Smooth muscle cell (in vitro differentiated cells): ENCODE data around the gene TMED4. TPM values are rescaled to one million over a fixed set of nuclear protein-coding genes. Genes with fewer than 3 reads are reported as not detected.

Source experiments
- DNase-seq: peaks from one replicate; lab custom pipeline; 2025; ENCODE audit not compliant: unreplicated experiment; lab: John Stamatoyannopoulos, UW
- H2AFZ ChIP-seq: fragments of 200-600 bp; sonication (generic); 2 replicates; pipeline ENCODE4 v1.6.0; 2016; ENCODE audit warnings: antibody characterized with exemption, low read depth, mild to moderate bottlenecking
- H3F3A ChIP-seq: fragments of 200-600 bp; sonication (generic); 2 replicates; pipeline ENCODE4 v1.6.0; 2017; ENCODE audit warnings: antibody characterized with exemption, low read depth
- H3K27ac ChIP-seq: fragments of 200-600 bp; sonication (generic); 2 replicates; pipeline ENCODE4 v1.5.1; 2016; ENCODE audit warnings: low read depth, mild to moderate bottlenecking
- H3K27me3 ChIP-seq: fragments of 200-600 bp; sonication (generic); 2 replicates; pipeline ENCODE4 v1.6.1; 2016; ENCODE audit warnings: low read depth, mild to moderate bottlenecking
- H3K36me3 ChIP-seq: fragments of 200-600 bp; sonication (generic); 2 replicates; pipeline ENCODE4 v1.5.1; 2016; ENCODE audit warnings: low read depth
- H3K4me1 ChIP-seq: fragments of 200-600 bp; sonication (generic); 2 replicates; pipeline ENCODE4 v1.5.1; 2016; ENCODE audit warnings: low read depth
- H3K4me2 ChIP-seq: fragments of 200-600 bp; sonication (generic); 2 replicates; pipeline ENCODE4 v1.6.0; 2016; ENCODE audit warnings: mild to moderate bottlenecking
- H3K4me3 ChIP-seq: fragments of 200-600 bp; sonication (generic); 2 replicates; pipeline ENCODE4 v1.5.1; 2016; ENCODE audit warnings: mild to moderate bottlenecking
- H3K79me2 ChIP-seq: fragments of 200-600 bp; sonication (generic); 2 replicates; pipeline ENCODE4 v1.6.0; 2016; ENCODE audit warnings: low read depth, mild to moderate bottlenecking
- H3K9ac ChIP-seq: fragments of 200-600 bp; sonication (generic); 2 replicates; pipeline ENCODE4 v1.6.0; 2016; ENCODE audit warnings: low read depth
- H3K9me3 ChIP-seq: fragments of 200-600 bp; sonication (generic); replicated peaks from 2 replicates; pipeline ENCODE4 v1.5.1; 2016; ENCODE audit warnings: low read depth
- H4K20me1 ChIP-seq: fragments of 200-600 bp; sonication (generic); 2 replicates; pipeline ENCODE4 v1.6.0; 2016; ENCODE audit warnings: low read depth
- WGBS: methylation state at CpG from one replicate; pipeline ENCODE4 v1.1.7; 2016; ENCODE audit warnings: low lambda C conversion rate; 5-methylcytosine and 5-hydroxymethylcytosine counted together
- polyA plus RNA-seq: library from polyadenylated mRNA; unstranded; fragments of >200 nt; fragmentation: Nextera tagmentation; extraction: Ambion mirVana; gene quantifications from 2 replicates; pipeline ENCODE4 v1.2.1, GENCODE V29; 2016
- total RNA-seq: library from RNA; depleted of rRNA; stranded (reverse); fragments of >200 nt; gene quantifications from 2 replicates; pipeline ENCODE4 v1.2.3, GENCODE V29; 2014
- TF ChIP-seq, protein P1 (sequence below): fragments of 200-600 bp; sonication (generic); IDR thresholded peaks from 2 replicates; pipeline ENCODE4 v1.5.1; 2017; ENCODE audit warnings: borderline replicate concordance, mild to moderate bottlenecking, antibody characterized with exemption; ENCODE audit not compliant: insufficient read depth, poor library complexity, severe bottlenecking

The TMED4 gene
- total and polyA plus RNA-seq, 2 experiments from 2014 or later: 38.4 to 50.8 TPM

DNA sequence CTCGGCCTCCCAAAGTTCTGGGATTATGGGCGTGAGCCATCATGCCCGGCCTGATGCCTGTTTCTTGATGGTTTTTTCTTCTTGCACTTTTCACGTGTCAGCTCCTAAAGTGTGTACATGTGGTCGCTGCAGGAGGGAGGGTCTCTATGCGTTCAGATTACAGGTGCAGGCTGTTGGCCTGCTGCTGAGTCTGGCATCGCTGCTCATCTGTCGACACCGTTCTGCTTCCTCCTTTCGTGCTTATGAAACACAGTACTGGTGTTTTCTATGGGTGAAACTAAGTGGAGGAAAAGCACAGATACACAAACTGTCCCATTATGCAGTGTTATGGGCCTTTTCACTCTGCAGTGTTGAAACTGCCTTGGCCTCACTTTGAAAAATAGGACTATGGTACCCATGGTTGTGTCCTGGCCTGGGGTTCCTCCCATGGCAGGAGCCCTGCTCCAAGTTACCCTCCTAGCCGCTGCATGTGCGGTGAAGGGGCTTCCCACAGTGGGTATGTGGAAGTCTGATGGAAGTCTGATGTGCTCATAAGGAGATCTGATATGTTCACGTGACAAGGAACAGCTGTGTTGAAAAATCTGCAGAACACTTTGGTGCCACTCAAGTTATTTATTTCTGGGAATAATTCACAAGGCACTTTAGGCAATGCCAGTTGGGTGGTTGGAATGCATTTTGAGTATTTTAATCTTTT is 47.9 kb upstream of the TMED4 start:
- H2AFZ ChIP-seq: no peak overlapping the region
- no peak overlapping the region for H3K9ac ChIP-seq
- H3K27me3 ChIP-seq: no peaks in the 10 kb centered on the region
- peaks cover 2% of the 10 kb centered on the region for H3K4me1 ChIP-seq
- no peaks in the 10 kb centered on the region for H3F3A ChIP-seq
- no peaks in the 10 kb centered on the region for H3K36me3 ChIP-seq
- H3K79me2 ChIP-seq: peaks cover 24% of the 10 kb centered on the region
- no peak for DNase-seq
- no peak overlapping the region for H3K4me3 ChIP-seq
- H3K4me2 ChIP-seq: no peak overlapping the region
- TF ChIP-seq, protein P1, sequence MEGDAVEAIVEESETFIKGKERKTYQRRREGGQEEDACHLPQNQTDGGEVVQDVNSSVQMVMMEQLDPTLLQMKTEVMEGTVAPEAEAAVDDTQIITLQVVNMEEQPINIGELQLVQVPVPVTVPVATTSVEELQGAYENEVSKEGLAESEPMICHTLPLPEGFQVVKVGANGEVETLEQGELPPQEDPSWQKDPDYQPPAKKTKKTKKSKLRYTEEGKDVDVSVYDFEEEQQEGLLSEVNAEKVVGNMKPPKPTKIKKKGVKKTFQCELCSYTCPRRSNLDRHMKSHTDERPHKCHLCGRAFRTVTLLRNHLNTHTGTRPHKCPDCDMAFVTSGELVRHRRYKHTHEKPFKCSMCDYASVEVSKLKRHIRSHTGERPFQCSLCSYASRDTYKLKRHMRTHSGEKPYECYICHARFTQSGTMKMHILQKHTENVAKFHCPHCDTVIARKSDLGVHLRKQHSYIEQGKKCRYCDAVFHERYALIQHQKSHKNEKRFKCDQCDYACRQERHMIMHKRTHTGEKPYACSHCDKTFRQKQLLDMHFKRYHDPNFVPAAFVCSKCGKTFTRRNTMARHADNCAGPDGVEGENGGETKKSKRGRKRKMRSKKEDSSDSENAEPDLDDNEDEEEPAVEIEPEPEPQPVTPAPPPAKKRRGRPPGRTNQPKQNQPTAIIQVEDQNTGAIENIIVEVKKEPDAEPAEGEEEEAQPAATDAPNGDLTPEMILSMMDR: no peak
- H3K9me3 ChIP-seq: no peaks in the 10 kb centered on the region
- no peak overlapping the region for H3K27ac ChIP-seq
- peaks cover 17% of the 10 kb centered on the region for H4K20me1 ChIP-seq
- WGBS: 89% methylated on average over 13 of the region's 13 CpGs

DNA sequence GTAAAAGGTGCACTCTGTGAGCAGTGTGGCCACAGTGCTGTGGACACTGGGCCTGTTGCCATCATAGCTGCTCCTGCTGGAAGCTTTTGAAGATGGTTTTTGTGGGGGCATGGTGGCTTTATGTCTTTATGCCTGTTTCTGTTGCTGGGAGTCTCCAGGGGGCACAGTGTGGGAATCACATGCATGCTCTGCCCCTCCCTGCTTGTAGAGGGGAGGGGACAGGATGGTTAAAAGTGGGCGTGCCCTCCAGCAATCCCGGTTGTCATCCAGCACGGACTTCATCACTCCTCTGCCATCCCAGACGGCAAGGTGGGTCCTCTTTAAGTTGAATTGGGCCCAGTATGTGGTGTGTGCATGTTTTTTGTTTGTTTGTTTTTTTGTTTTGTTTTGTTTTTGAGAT is 44.6 kb upstream of the TMED4 start:
- H3F3A ChIP-seq: no peaks in the 10 kb centered on the region
- no peaks in the 10 kb centered on the region for H3K4me1 ChIP-seq
- no peak overlapping the region for H3K4me2 ChIP-seq
- H3K4me3 ChIP-seq: no peak overlapping the region
- 74% methylated on average over 4 of the region's 4 CpGs for WGBS
- H3K27ac ChIP-seq: no peak overlapping the region
- no peaks in the 10 kb centered on the region for H3K9me3 ChIP-seq
- H3K36me3 ChIP-seq: no peaks in the 10 kb centered on the region
- no peaks in the 10 kb centered on the region for H3K27me3 ChIP-seq
- peaks cover 58% of the 10 kb centered on the region for H3K79me2 ChIP-seq
- peaks cover 47% of the 10 kb centered on the region for H4K20me1 ChIP-seq
- no peak overlapping the region for H3K9ac ChIP-seq
- TF ChIP-seq, protein P1: no peak
- no peak for DNase-seq
- no peak overlapping the region for H2AFZ ChIP-seq

DNA sequence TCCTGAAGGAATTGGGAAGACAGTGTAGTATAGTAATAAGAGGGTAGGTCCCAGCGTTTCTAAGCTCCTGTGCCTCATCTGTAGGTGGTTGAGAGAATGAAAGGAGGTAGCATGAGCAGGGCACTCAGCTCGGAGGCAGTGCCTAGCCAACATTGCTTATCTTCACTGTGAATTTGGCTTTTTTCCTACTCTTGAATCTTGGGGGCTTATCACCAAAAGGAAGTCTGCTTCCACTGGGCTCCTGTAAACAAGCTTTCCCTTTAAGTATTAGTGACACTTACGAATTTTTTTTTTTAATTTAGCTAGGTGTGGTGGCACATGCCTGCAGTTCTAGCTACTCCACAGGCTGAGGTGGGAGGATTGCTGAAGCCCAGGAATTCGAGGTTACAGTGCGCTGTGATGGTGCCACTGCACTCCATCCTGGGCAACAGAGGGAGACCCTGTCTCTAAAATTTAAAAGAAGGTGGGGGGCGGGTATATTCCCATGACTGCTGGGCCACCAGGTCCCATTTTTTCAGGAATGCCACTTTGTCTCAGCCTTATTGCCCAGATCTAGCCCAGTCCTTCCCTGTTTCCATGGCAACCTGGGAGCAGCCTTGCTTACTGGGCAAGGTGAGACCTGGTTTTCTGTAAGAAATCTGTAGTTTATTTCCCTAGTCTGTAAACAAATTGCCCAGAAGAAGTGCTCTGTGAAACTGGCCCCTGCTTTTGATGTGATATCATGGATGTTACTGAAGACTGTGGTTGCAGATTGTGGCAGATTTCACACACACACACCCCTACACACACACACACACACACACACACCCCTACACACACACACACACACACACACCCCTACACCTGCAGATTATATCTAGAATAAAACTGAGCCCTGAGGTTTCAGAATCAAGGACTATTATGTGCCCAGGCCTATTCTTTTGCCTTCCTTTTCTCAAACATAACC is 43.8 kb upstream of the TMED4 start:
- H3K4me3 ChIP-seq: no peak overlapping the region
- 84% methylated on average over 6 of the region's 6 CpGs for WGBS
- peaks cover 53% of the 10 kb centered on the region for H4K20me1 ChIP-seq
- no peaks in the 10 kb centered on the region for H3K27me3 ChIP-seq
- TF ChIP-seq, protein P1: no peak
- no peak overlapping the region for H2AFZ ChIP-seq
- DNase-seq: no peak
- H3K27ac ChIP-seq: no peak overlapping the region
- no peaks in the 10 kb centered on the region for H3K9me3 ChIP-seq
- no peaks in the 10 kb centered on the region for H3K4me1 ChIP-seq
- no peak overlapping the region for H3K9ac ChIP-seq
- no peaks in the 10 kb centered on the region for H3K36me3 ChIP-seq
- H3K4me2 ChIP-seq: no peak overlapping the region
- H3K79me2 ChIP-seq: peaks cover 66% of the 10 kb centered on the region
- no peaks in the 10 kb centered on the region for H3F3A ChIP-seq
